Measurements from ENCODE around the gene NRARP.

DNA sequence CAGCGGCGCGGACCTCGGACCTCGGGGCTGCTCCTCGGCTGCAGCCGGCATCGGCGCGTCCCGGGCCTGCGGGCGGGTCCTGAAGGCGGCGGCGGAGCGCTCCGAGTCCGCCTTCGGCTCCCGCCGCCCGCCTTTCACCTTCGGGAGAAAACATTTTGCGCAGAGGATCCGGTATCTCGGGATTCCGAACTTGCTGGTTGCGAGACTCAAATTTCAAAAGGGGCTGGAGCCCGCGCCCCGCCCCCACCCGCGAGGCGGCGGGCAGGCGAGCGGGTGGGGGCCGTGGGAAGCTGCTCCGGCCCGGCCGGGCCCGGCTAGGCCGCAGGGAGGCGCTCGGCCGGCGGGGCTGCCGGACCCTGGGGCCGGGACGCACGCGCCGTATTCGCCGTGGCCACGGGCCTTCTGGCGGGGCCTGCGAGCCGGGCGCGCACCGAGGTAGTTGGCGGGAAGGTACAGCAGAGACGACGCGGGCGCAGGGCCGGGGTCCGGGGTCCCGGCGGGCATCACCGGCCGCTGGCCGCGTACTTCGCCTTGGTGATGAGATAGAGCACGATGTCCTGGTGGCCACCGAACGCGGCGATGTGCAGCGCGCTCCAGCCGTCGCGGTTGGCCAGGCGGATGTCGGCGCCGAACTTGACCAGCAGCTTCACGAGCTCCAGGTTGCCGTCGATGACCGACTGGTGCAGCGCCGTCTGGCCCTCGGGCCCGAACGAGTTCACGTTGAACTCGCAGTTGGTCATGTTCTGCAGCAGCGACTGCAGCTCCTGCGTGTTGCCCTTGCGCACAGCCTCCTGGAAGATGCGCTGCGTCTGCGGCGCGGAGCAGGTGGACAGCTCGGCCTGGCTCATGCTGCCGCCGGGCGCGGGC is 757 bp downstream of the NRARP start:
- no peak for TF ChIP-seq POLR2A (IDR thresholded peaks at IDR 0.05)
- TF ChIP-seq CTCF (IDR thresholded peaks at IDR 0.05): peak in 1 of 3 donors; percentile 3
- TF ChIP-seq POLR2AphosphoS5 (IDR thresholded peaks at IDR 0.05): no peak
